HAP-1 (cell line): ENCODE measurements around the gene DLG4.
A peak's percentile ranks its signal among the peaks of the same experiment; 100 is the strongest.

Experiments
- DNase-seq, 2 experiments: peaks; one replicate each; pipeline ENCODE4 v3.0.0-alpha.2; 2016 to 2020; ENCODE audit warnings: low spot score in 2 of 2
- H3K27me3 ChIP-seq: fragments of 250-450 bp; sonication (Bioruptor Pico); 2 replicates; pipeline ENCODE4 v1.5.1; 2020; ENCODE audit warnings: low read depth, mild to moderate bottlenecking, moderate library complexity
- H3K36me3 ChIP-seq: fragments of 250-450 bp; sonication (Bioruptor Pico); replicated peaks from 2 replicates; pipeline ENCODE4 v1.5.1; 2020; ENCODE audit warnings: mild to moderate bottlenecking
- H3K4me1 ChIP-seq: fragments of 250-450 bp; sonication (Bioruptor Pico); 2 replicates; pipeline ENCODE4 v1.5.1; 2020; ENCODE audit warnings: mild to moderate bottlenecking
- H3K4me3 ChIP-seq: fragments of 250-450 bp; sonication (Bioruptor Pico); 2 replicates; pipeline ENCODE4 v1.5.1; 2020; ENCODE audit warnings: mild to moderate bottlenecking, moderate library complexity
- H3K9me3 ChIP-seq: fragments of 250-450 bp; sonication (Bioruptor Pico); 2 replicates; pipeline ENCODE4 v1.5.1; 2020; ENCODE audit warnings: mild to moderate bottlenecking, moderate library complexity
- in situ Hi-C: fragments of 300-500 bp; cut with MboI; formaldehyde crosslinking; loops from 3 replicates; pipeline ENCODE4 v1.14.3; 2020; ENCODE audit warnings: low sequenced_read_pairs, inconsistent platforms, mixed read lengths

Gene DLG4

GRCh38 chr17:7219812-7220592 lies at the start of gene DLG4, which contains the start of gene ACADVL:
Gene DLG4, minus strand, starts transcription at chr17:7219836.
Gene ACADVL, plus strand, starts transcription at chr17:7219938. Its CDS starts 47 bp downstream, at chr17:7219985.
- peak within 1 kb of the TSS; percentile 85 for H3K4me3 ChIP-seq
- H3K9me3 ChIP-seq = no peaks in the 10 kb centered on the region
- peak; percentile 75 to 89 for DNase-seq
- in situ Hi-C loops = no loop called here
- H3K4me1 ChIP-seq = peaks cover 15% of the 10 kb centered on the region
- no peaks in the 10 kb centered on the region for H3K27me3 ChIP-seq
- H3K36me3 ChIP-seq = peaks cover 46% of the 10 kb centered on the region

- no peak for DNase-seq
Observed at GRCh38 chr17:7266784-7267183, 47.1 kb upstream of the DLG4 start.

GRCh38 chr17:7263801-7264078 lies 44.1 kb upstream of the DLG4 start:
- H3K36me3 ChIP-seq = peaks cover 15% of the 10 kb centered on the region
- no peak overlapping the region for H3K4me3 ChIP-seq
- DNase-seq = peak in 1 of 2 experiments; percentile 17
- in situ Hi-C loops = no loop called here
- H3K9me3 ChIP-seq = no peaks in the 10 kb centered on the region
- H3K4me1 ChIP-seq = peaks cover 29% of the 10 kb centered on the region
- no peaks in the 10 kb centered on the region for H3K27me3 ChIP-seq

More at GRCh38 chr17:7266784-7267183, 47.1 kb upstream of the DLG4 start:
- no peak overlapping the region for H3K4me3 ChIP-seq
- no peaks in the 10 kb centered on the region for H3K36me3 ChIP-seq
- no peaks in the 10 kb centered on the region for H3K9me3 ChIP-seq
- in situ Hi-C loops = no loop called here
- no peaks in the 10 kb centered on the region for H3K27me3 ChIP-seq
- H3K4me1 ChIP-seq = peaks cover 29% of the 10 kb centered on the region

- DNase-seq = peak; percentile 46 to 82
- H3K36me3 ChIP-seq = peaks cover 21% of the 10 kb centered on the region
- no peaks in the 10 kb centered on the region for H3K9me3 ChIP-seq
- in situ Hi-C loops = no loop called here
- no peak overlapping the region for H3K4me3 ChIP-seq
- H3K4me1 ChIP-seq = peaks cover 29% of the 10 kb centered on the region
- H3K27me3 ChIP-seq = no peaks in the 10 kb centered on the region
Observed at GRCh38 chr17:7262935-7263800, 43.5 kb upstream of the DLG4 start.

- in situ Hi-C loops = no loop called here
- Histone ChIP-seq H3K27me3 (no peaks in the 10 kb centered on the region), H3K36me3 (peaks cover 28% of the 10 kb centered on the region), H3K4me3 (no peak within 1 kb of the TSS), H3K4me1 (peaks cover 29% of the 10 kb centered on the region), H3K9me3 (no peaks in the 10 kb centered on the region)
- no peak for DNase-seq
Observed at GRCh38 chr17:7262192-7262934, 42.7 kb upstream of the DLG4 start, which contains the start of gene CLDN7. Gene CLDN7, minus strand, starts transcription at chr17:7262478. Its CDS starts 435 bp downstream, at chr17:7262043.

GRCh38 chr17:7261379-7262191 lies 41.9 kb upstream of the DLG4 start:
- no peak overlapping the region for H3K4me3 ChIP-seq
- H3K4me1 ChIP-seq = peaks cover 29% of the 10 kb centered on the region
- in situ Hi-C loops = no loop called here
- H3K9me3 ChIP-seq = no peaks in the 10 kb centered on the region
- peaks cover 35% of the 10 kb centered on the region for H3K36me3 ChIP-seq
- no peak for DNase-seq
- no peaks in the 10 kb centered on the region for H3K27me3 ChIP-seq

- Histone ChIP-seq H3K36me3 (peaks cover 43% of the 10 kb centered on the region), H3K9me3 (no peaks in the 10 kb centered on the region), H3K4me1 (peaks cover 26% of the 10 kb centered on the region), H3K4me3 (no peak overlapping the region), H3K27me3 (no peaks in the 10 kb centered on the region)
- DNase-seq = no peak
- in situ Hi-C loops = no loop called here
Observed at GRCh38 chr17:7260651-7261378, 41.2 kb upstream of the DLG4 start.

- H3K4me1 ChIP-seq = peaks cover 22% of the 10 kb centered on the region
- peaks cover 43% of the 10 kb centered on the region for H3K36me3 ChIP-seq
- no peak overlapping the region for H3K4me3 ChIP-seq
- H3K9me3 ChIP-seq = no peaks in the 10 kb centered on the region
- in situ Hi-C loops = no loop called here
- DNase-seq = no peak
- no peaks in the 10 kb centered on the region for H3K27me3 ChIP-seq
Observed at GRCh38 chr17:7260151-7260550, 40.5 kb upstream of the DLG4 start.

GRCh38 chr17:7259555-7259889 lies 39.9 kb upstream of the DLG4 start:
- in situ Hi-C loops = no loop called here
- peaks cover 44% of the 10 kb centered on the region for H3K36me3 ChIP-seq
- no peak for DNase-seq
- no peaks in the 10 kb centered on the region for H3K27me3 ChIP-seq
- H3K4me3 ChIP-seq = no peak overlapping the region
- H3K9me3 ChIP-seq = no peaks in the 10 kb centered on the region
- peaks cover 17% of the 10 kb centered on the region for H3K4me1 ChIP-seq

- DNase-seq = no peak
- no peaks in the 10 kb centered on the region for H3K27me3 ChIP-seq
- H3K4me3 ChIP-seq = no peak overlapping the region
- in situ Hi-C loops = no loop called here
- peaks cover 12% of the 10 kb centered on the region for H3K4me1 ChIP-seq
- peaks cover 50% of the 10 kb centered on the region for H3K36me3 ChIP-seq
- H3K9me3 ChIP-seq = no peaks in the 10 kb centered on the region
Observed at GRCh38 chr17:7258731-7259554, 39.3 kb upstream of the DLG4 start.

GRCh38 chr17:7256766-7257456 lies 37.3 kb upstream of the DLG4 start:
- H3K4me3 ChIP-seq = no peak overlapping the region
- H3K27me3 ChIP-seq = no peaks in the 10 kb centered on the region
- in situ Hi-C loops = no loop called here
- no peaks in the 10 kb centered on the region for H3K9me3 ChIP-seq
- H3K36me3 ChIP-seq = peaks cover 53% of the 10 kb centered on the region
- peaks cover 7% of the 10 kb centered on the region; the same call in 1 of the 2 replicates for H3K4me1 ChIP-seq
- DNase-seq = no peak
